HG03280 (cell line): ENCODE results near the gene SLC4A8.
"Not testable (repeated sequence)": the region's sequence is repeated elsewhere in the genome, so short reads cannot be mapped to it uniquely, and the experiment has no call there.

Experiments
- ATAC-seq: cut with Tn5 transposase; IDR thresholded peaks from one replicate; pipeline ENCODE4 v1.9.1; 2021; ENCODE audit warnings: mild to moderate bottlenecking, moderate library complexity; ENCODE audit not compliant: unreplicated experiment

The SLC4A8 gene

GRCh38 chr12:51471111-51471864 lies 46.7 kb downstream of the SLC4A8 start:
- ATAC-seq: no peak

DNA sequence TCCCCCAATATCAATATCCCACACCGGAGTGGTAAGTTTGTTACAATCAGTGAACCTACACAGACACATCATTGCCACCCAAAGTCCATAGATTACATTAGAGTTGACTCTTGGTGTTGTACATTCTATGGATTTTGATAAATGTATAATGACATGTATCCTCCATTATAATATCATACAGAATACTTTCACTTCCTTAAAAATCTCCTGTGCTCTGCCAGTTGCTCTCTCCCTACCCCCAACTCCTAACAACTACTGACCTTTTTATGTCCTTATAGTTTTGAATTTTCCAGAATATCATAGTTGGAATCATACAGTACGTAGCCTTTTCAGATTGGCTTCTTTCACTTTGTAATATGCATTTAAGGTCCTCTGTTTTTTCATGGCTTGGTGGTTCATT lies 48.4 kb downstream of the SLC4A8 start:
- ATAC-seq: no peak

GRCh38 chr12:51473947-51474346 lies 49.3 kb downstream of the SLC4A8 start:
- no peak for ATAC-seq

GRCh38 chr12:51475543-51475942 lies 50.9 kb downstream of the SLC4A8 start:
- ATAC-seq: no peak

- ATAC-seq: no peak
Measured at GRCh38 chr12:51480978-51481377, 56.3 kb downstream of the SLC4A8 start.

DNA sequence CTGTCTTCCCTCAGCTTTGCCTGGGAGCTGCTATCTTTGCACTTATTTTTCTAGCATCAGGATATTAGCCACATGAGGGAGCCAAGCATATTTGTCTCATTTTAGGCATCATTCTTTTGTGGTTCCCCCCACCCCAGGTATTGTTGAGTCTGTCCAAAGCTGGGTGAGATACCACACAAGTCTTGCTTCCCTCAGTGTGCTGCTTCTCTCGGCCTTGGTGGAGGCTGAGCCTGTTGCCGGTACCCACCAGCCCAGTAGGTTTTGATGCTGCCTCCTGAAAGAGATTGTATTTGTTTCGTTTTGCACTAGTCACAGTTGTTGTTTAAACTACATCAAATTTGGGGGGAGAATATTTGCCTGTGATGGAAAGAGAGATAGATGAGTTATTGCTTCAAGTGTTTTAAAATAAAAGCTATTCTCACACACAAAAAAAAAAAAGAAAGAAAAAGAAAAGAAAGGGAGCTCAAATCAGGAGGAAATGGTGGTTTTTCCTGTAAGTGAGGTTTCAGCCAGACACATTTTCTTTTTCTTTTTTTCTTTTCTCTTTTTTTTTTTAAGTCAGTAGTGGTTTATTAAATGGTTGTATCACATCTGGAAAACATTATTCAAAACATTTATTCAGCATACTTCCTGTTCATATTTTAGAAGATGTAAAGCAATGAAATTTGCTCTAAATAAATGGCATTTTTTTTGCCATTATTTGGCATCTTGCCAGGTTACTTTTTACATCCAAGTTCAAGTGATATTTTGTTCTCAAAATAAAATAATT lies 58.5 kb downstream of the SLC4A8 start:
- no peak for ATAC-seq

- ATAC-seq: no peak
Measured at GRCh38 chr12:51484119-51484518, 59.5 kb downstream of the SLC4A8 start.

DNA sequence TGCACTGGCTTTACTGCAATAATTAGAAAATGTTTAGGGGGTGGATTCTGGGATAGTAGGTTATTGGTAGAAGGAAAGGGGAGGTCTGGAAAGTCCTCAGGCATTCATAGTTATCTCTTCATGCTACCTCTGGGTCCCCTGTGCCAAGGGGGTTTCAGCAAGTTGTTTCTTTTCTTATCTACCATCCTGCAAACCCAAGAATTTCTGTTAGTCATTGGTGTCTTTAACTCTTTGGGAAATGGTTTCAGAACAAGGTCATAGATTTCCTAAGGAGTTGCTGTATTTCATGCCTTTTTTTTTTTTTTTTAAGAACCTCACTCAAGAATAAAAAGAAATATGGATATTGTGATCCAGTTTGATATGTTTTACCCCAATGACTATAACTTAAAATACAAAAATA lies 63.6 kb downstream of the SLC4A8 start:
- ATAC-seq: no peak

GRCh38 chr12:51493281-51493680 lies 68.7 kb downstream of the SLC4A8 start:
- no peak for ATAC-seq

DNA sequence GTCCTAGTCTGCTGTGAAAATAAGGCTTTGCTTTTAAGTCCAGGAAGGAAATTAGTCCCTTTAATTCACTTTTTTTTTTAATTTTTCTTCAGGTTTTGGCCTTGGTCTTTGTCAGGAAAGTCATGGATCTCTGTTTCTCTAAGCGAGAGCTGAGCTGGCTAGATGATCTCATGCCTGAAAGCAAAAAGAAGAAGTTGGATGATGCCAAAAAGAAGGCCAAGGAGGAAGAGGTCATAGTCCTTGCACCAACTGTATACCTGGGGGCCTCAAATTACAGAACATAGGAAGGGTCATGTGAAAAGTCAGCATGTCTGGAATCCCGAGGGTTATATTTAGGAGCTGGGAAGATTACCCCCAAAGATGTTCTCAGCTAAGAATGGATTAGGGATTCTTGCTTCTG lies 72.3 kb downstream of the SLC4A8 start:
- ATAC-seq: no peak

GRCh38 chr12:51504851-51505250 lies 80.2 kb downstream of the SLC4A8 start:
- no peak for ATAC-seq

- no peak for ATAC-seq
Measured at GRCh38 chr12:51505360-51506105, 80.9 kb downstream of the SLC4A8 start.

- no peak for ATAC-seq
Measured at GRCh38 chr12:51507178-51507577, 82.5 kb downstream of the SLC4A8 start.

DNA sequence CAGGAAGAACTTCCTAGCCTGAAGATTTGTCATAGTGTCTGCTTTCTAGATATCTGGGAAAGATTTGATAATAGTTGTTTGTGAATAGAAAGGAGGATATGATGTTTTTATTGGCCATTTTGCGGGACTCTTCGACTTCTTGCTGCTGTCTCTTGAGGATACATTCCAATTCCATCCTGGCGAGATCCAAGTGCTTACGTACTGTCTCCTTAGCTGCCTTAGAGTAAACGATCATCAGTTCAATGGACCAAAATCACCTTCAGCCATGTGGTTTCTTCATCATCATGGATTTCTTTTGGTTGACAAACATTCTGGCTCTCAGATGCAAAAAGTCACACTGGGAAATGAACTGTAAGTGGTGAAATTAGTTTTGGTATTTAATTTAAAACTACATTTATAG lies 83.7 kb downstream of the SLC4A8 start:
- no peak for ATAC-seq

DNA sequence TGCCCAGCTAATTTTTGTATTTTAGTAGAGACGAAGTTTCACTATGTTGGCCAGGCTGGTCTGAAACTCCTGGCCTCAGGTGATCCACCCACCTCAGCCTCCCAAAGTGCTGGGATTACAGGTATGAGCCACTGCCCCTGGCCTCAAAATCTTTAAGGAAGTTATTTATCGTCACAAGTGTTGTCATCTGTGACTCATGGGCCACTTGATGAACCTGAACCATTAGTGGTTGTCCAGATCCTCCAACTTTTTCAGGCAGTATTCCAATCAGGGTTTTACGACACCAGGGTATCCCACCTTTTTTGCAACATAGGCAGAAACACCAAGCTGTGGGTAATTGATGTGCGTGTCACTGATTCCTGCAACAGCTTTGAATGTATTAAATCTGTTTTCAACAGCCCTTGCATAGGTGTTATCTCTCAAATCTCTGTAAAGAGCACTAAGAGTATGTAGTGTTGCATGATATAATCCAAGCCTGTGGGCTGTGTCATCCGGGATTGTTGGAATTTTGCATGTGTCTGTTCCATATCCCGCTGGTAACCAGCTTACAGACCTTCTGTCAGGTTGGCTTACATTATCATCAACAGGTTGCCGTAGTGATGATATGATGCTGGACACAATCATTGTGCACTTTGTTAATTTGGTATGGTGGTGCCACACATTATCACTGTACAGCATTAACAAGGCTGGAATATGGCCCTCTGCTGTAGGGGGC lies 87.1 kb downstream of the SLC4A8 start:
- ATAC-seq: no peak

GRCh38 chr12:51512438-51512837 lies 87.8 kb downstream of the SLC4A8 start:
- ATAC-seq: no peak

- not testable (repeated sequence) for ATAC-seq
Measured at GRCh38 chr12:51515037-51515436, 90.4 kb downstream of the SLC4A8 start.

- ATAC-seq: no peak
Measured at GRCh38 chr12:51517316-51517715, 92.7 kb downstream of the SLC4A8 start.

GRCh38 chr12:51517800-51518199 lies 93.2 kb downstream of the SLC4A8 start:
- ATAC-seq: no peak

DNA sequence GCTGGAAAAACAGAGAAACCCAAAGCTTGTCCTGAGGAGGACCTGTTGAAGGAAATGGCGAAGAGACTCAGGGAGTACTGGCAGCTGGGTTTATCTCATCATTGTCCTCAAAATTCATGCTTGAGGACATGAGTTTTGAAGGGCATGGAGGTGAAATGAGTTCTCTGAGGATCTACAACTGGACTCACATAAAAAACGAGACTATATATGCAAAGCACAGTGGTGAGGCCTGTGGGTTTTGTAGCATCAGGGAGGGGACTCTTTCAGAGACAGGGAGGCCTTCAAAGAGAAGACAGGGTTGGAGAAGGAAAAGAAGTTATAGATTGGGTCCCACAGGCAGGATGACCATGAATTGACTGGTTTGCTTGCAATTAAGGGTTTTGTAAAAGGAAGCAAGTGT lies 95.1 kb downstream of the SLC4A8 start:
- no peak for ATAC-seq
